ENCODE measurements around the gene PLA2G4F. TPM values are rescaled to one million over a fixed set of nuclear protein-coding genes. Genes with fewer than 3 reads are reported as not detected.

Gene PLA2G4F, protein sequence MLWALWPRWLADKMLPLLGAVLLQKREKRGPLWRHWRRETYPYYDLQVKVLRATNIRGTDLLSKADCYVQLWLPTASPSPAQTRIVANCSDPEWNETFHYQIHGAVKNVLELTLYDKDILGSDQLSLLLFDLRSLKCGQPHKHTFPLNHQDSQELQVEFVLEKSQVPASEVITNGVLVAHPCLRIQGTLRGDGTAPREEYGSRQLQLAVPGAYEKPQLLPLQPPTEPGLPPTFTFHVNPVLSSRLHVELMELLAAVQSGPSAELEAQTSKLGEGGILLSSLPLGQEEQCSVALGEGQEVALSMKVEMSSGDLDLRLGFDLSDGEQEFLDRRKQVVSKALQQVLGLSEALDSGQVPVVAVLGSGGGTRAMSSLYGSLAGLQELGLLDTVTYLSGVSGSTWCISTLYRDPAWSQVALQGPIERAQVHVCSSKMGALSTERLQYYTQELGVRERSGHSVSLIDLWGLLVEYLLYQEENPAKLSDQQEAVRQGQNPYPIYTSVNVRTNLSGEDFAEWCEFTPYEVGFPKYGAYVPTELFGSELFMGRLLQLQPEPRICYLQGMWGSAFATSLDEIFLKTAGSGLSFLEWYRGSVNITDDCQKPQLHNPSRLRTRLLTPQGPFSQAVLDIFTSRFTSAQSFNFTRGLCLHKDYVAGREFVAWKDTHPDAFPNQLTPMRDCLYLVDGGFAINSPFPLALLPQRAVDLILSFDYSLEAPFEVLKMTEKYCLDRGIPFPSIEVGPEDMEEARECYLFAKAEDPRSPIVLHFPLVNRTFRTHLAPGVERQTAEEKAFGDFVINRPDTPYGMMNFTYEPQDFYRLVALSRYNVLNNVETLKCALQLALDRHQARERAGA
- not detected for polyA plus RNA-seq (2012; ENCODE audit: insufficient read length, low read depth)

- TF ChIP-seq SIN3A (IDR thresholded peaks at IDR 0.05; ENCODE audit: borderline replicate concordance, insufficient read depth, low read length): no peak
- TF ChIP-seq POLR2AphosphoS5 (IDR thresholded peaks at IDR 0.05; ENCODE audit: low read depth, low read length): no peak
These were observed at the start of gene PLA2G4F for GRCh38 chr15:42156243-42156922. Gene PLA2G4F (minus strand): TSS chr15:42156636. CDS start chr15:42156549, 87 bp downstream.

GRCh38 chr15:42203891-42204290 lies 47.5 kb upstream of the PLA2G4F start:
- TF ChIP-seq TAF1 (IDR thresholded peaks at IDR 0.05; ENCODE audit: borderline replicate concordance, insufficient read depth, low read length) (no peak), FOXP2 (optimal IDR thresholded peaks at IDR 0.05; ENCODE audit: borderline replicate concordance, extremely low read depth, extremely low read length, insufficient read depth) (no peak), SIN3A (IDR thresholded peaks at IDR 0.05; ENCODE audit: borderline replicate concordance, insufficient read depth, low read length) (no peak), POLR2AphosphoS5 (IDR thresholded peaks at IDR 0.05; ENCODE audit: low read depth, low read length) (no peak)
- TF ChIP-seq, protein P1, sequence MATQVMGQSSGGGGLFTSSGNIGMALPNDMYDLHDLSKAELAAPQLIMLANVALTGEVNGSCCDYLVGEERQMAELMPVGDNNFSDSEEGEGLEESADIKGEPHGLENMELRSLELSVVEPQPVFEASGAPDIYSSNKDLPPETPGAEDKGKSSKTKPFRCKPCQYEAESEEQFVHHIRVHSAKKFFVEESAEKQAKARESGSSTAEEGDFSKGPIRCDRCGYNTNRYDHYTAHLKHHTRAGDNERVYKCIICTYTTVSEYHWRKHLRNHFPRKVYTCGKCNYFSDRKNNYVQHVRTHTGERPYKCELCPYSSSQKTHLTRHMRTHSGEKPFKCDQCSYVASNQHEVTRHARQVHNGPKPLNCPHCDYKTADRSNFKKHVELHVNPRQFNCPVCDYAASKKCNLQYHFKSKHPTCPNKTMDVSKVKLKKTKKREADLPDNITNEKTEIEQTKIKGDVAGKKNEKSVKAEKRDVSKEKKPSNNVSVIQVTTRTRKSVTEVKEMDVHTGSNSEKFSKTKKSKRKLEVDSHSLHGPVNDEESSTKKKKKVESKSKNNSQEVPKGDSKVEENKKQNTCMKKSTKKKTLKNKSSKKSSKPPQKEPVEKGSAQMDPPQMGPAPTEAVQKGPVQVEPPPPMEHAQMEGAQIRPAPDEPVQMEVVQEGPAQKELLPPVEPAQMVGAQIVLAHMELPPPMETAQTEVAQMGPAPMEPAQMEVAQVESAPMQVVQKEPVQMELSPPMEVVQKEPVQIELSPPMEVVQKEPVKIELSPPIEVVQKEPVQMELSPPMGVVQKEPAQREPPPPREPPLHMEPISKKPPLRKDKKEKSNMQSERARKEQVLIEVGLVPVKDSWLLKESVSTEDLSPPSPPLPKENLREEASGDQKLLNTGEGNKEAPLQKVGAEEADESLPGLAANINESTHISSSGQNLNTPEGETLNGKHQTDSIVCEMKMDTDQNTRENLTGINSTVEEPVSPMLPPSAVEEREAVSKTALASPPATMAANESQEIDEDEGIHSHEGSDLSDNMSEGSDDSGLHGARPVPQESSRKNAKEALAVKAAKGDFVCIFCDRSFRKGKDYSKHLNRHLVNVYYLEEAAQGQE (IDR thresholded peaks at IDR 0.05; ENCODE audit: insufficient read depth in 1 of 2, low read depth in 2 of 2, low read length in 2 of 2): no peak

DNA sequence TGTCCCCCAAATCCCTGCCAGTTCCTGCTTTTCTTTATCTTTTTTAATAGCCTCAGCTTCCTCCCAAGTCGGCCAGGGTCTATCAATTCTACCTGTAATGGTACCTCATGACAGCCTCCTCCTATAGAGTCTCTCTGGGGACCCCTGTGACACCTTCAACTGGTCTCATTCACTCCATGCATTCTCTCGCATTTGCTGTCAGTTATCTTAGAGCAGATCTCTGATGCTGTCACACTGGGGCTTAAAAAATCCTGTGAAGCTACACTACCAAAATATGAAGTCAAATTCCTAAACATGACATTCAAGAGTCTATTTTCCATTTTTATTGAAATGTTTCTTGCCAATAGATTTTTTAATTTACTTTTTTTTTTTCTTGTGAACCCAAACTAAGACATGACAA lies 46.2 kb upstream of the PLA2G4F start:
- no peak for TF ChIP-seq POLR2AphosphoS5 (IDR thresholded peaks at IDR 0.05; ENCODE audit: low read depth, low read length)
- TF ChIP-seq TAF1 (IDR thresholded peaks at IDR 0.05; ENCODE audit: borderline replicate concordance, insufficient read depth, low read length): no peak
- no peak for TF ChIP-seq FOXP2 (optimal IDR thresholded peaks at IDR 0.05; ENCODE audit: borderline replicate concordance, extremely low read depth, extremely low read length, insufficient read depth)
- no peak for TF ChIP-seq SIN3A (IDR thresholded peaks at IDR 0.05; ENCODE audit: borderline replicate concordance, insufficient read depth, low read length)
- TF ChIP-seq, protein P1 (IDR thresholded peaks at IDR 0.05; ENCODE audit: insufficient read depth in 1 of 2, low read depth in 2 of 2, low read length in 2 of 2): no peak

DNA sequence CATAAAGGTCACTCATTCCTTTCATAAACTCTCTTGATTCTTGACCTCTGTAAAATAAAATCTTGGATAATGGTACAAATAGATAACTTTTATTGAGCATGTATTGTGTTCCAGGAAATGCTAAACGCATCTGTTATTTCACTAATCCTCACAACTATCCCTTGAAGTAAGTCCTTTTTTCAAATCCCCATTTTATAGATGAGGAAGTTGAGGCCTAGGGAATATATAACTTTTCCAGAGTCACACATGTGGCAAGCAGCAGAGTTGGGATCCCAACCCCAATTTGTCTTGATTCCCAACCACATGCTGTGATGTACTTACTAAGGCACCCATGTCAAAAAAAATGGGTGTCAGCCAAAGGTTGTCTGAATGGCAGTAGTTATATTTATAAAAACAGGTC lies 45.4 kb upstream of the PLA2G4F start:
- TF ChIP-seq TAF1 (IDR thresholded peaks at IDR 0.05; ENCODE audit: borderline replicate concordance, insufficient read depth, low read length) (no peak), POLR2AphosphoS5 (IDR thresholded peaks at IDR 0.05; ENCODE audit: low read depth, low read length) (no peak), FOXP2 (optimal IDR thresholded peaks at IDR 0.05; ENCODE audit: borderline replicate concordance, extremely low read depth, extremely low read length, insufficient read depth) (no peak), SIN3A (IDR thresholded peaks at IDR 0.05; ENCODE audit: borderline replicate concordance, insufficient read depth, low read length) (no peak)
- TF ChIP-seq, protein P1 (IDR thresholded peaks at IDR 0.05; ENCODE audit: insufficient read depth in 1 of 2, low read depth in 2 of 2, low read length in 2 of 2): no peak

GRCh38 chr15:42199126-42199525 lies 42.7 kb upstream of the PLA2G4F start:
- TF ChIP-seq POLR2AphosphoS5 (IDR thresholded peaks at IDR 0.05; ENCODE audit: low read depth, low read length): no peak
- TF ChIP-seq SIN3A (IDR thresholded peaks at IDR 0.05; ENCODE audit: borderline replicate concordance, insufficient read depth, low read length): no peak
- TF ChIP-seq FOXP2 (optimal IDR thresholded peaks at IDR 0.05; ENCODE audit: borderline replicate concordance, extremely low read depth, extremely low read length, insufficient read depth): no peak
